HepG2 (cell line): ENCODE measurements around the gene AHNAK. TPM values are rescaled to one million over a fixed set of nuclear protein-coding genes. Genes with fewer than 3 reads are reported as not detected.
A peak's percentile ranks its signal among the peaks of the same experiment; 100 is the strongest.

Experiments used
- ATAC-seq: fragments of 200-7000 bp; cut with Tn5 transposase; 3 replicates; pipeline ENCODE4 v1.9.1; 2020; ENCODE audit warnings: mild to moderate bottlenecking, moderate library complexity
- BruUV-seq: library from RNA; stranded (reverse); fragments of 400-500 nt; replicated peaks from 2 replicates; lab custom pipeline; 2021; lab: Mats Ljungman, UMichigan
- CTCF ChIA-PET: fragments of 300-600 bp; formaldehyde crosslinking; extraction: SDS; loops from one replicate; lab custom pipeline; 2021; ENCODE audit warnings: low total read pairs, inconsistent platforms, low intra/inter-chr PET ratio; lab: Yijun Ruan, JAX
- POLR2A ChIA-PET: fragments of 350-600 bp; sonication (Branson Sonifier 250); formaldehyde crosslinking; loops from one replicate; lab custom pipeline; 2020; ENCODE audit warnings: antibody characterized with exemption, inconsistent platforms; lab: Yijun Ruan, JAX
- DNase-seq: peaks from one replicate; pipeline ENCODE4 v3.0.0-alpha.2; 2015; ENCODE audit warnings: low spot score
- FAIRE-seq: peaks from 3 replicates; lab custom pipeline; 2011; peaks lifted over from hg19 to GRCh38; lab: Jason Lieb, UNC
- H2AFZ ChIP-seq: one replicate; pipeline ENCODE4 v1.6.1; 2011; ENCODE audit warnings: low read length, inconsistent platforms
- H3K27ac ChIP-seq: fragments of 300-600 bp; 3 replicates; pipeline ENCODE4 v1.8.0; 2011; ENCODE audit warnings: mixed run types, mild to moderate bottlenecking, mixed read lengths, low read length, inconsistent platforms; ENCODE audit not compliant: insufficient read depth; ENCODE audit errors: extremely low read length
- H3K27me3 ChIP-seq, 2 experiments: fragments of 200-600 bp in 1 of 2; 2 replicates in 1 of 2; 3 replicates in 1 of 2; pipeline versions ENCODE4 v1.6.0 to v1.8.0; 2011; ENCODE audit warnings: low read length in 2 of 2, mild to moderate bottlenecking in 2 of 2, moderate library complexity in 2 of 2, inconsistent platforms in 1 of 2; ENCODE audit not compliant: insufficient read depth in 2 of 2, control insufficient read depth in 1 of 2
- H3K36me3 ChIP-seq, 2 experiments: fragments of 200-600 bp in 1 of 2; replicated peaks in 1 of 2; 2 replicates in 1 of 2; 3 replicates in 1 of 2; pipeline versions ENCODE4 v1.5.1 to v1.8.0; 2011; ENCODE audit warnings: low read length in 2 of 2, inconsistent platforms in 1 of 2; ENCODE audit not compliant: insufficient read depth in 2 of 2, control insufficient read depth in 1 of 2
- H3K4me1 ChIP-seq: 2 replicates; pipeline ENCODE4 v1.5.1; 2012; ENCODE audit warnings: low read length, inconsistent platforms; ENCODE audit not compliant: insufficient read depth
- H3K4me2 ChIP-seq: 2 replicates; pipeline ENCODE4 v1.6.0; 2011; ENCODE audit warnings: low read depth, low read length, inconsistent platforms
- H3K4me3 ChIP-seq, 3 experiments: fragments of 200-600 bp in 1 of 3; sonication (generic), shearing (Covaris generic) in 1 of 3; replicated peaks in 1 of 3; 2 replicates each; pipeline ENCODE4 v1.5.1; 2011 to 2016; ENCODE audit warnings: low read length in 3 of 3, inconsistent platforms in 2 of 3, low read depth in 2 of 3, mild to moderate bottlenecking in 2 of 3, control low read depth in 1 of 3, mixed read lengths in 1 of 3; ENCODE audit not compliant: insufficient read depth in 1 of 3
- H3K79me2 ChIP-seq: one replicate; pipeline ENCODE4 v1.6.1; 2011; ENCODE audit warnings: low read length, inconsistent platforms; ENCODE audit not compliant: insufficient read depth
- H3K9ac ChIP-seq: 2 replicates; pipeline ENCODE4 v1.6.0; 2011; ENCODE audit warnings: mild to moderate bottlenecking, low read depth, low read length, inconsistent platforms; ENCODE audit not compliant: insufficient read depth
- H3K9me3 ChIP-seq: 2 replicates; pipeline ENCODE4 v1.5.1; 2012; ENCODE audit warnings: mild to moderate bottlenecking, low read length
- H4K20me1 ChIP-seq: 2 replicates; pipeline ENCODE4 v1.6.0; 2011; ENCODE audit warnings: inconsistent platforms, mild to moderate bottlenecking, low read length, moderate library complexity; ENCODE audit not compliant: insufficient read depth
- ARNT ChIP-seq: fragments of 450-650 bp; IDR thresholded peaks from 2 replicates; pipeline ENCODE4 v1.6.1; 2017
- ZFP82 ChIP-seq: sonication (generic); formaldehyde crosslinking; IDR thresholded peaks from 2 replicates; pipeline ENCODE4 v1.5.1; 2020; ENCODE audit warnings: mild to moderate bottlenecking, missing genetic modification reagents, borderline replicate concordance
- ZNF460 ChIP-seq: sonication (generic); formaldehyde crosslinking; IDR thresholded peaks from 2 replicates; pipeline ENCODE4 v1.5.1; 2020; ENCODE audit warnings: missing genetic modification reagents, mild to moderate bottlenecking, borderline replicate concordance
- WGBS: methylation state at CpG from one replicate; pipeline ENCODE4 v1.1.6; 2017; ENCODE audit warnings: low lambda C conversion rate; 5-methylcytosine and 5-hydroxymethylcytosine counted together
- in situ Hi-C: cut with HindIII; loops from 2 replicates; pipeline ENCODE4 v1.10.0; 2017; ENCODE audit warnings: low pct_unique_long_range_greater_than_20kb; ENCODE audit not compliant: extremely low pct_ligation_motif_present
- intact Hi-C: fragments of 100-400 bp; cut with micrococcal nuclease; formaldehyde crosslinking; loops from one replicate; pipeline ENCODE4 v1.10.0; 2022; ENCODE audit not compliant: unreplicated experiment
- polyA plus RNA-seq, 8 experiments: library from polyadenylated mRNA; depleted of rRNA in 3 of 8; stranded (reverse) in 7 of 8; unstranded in 1 of 8; fragments of >200 nt; fragmentation: Illumina TruSeq in 4 of 8; extraction: Trizol in 4 of 8; gene quantifications; 2 replicates each; pipeline versions ENCODE4 v1.2.1 to v1.2.3, GENCODE V29; 2011 to 2016; ENCODE audit warnings: low read depth in 4 of 8, missing spikeins in 1 of 8, mixed read lengths in 1 of 8; ENCODE audit not compliant: insufficient read depth in 1 of 8
- total RNA-seq, 5 experiments: library from RNA; depleted of rRNA; stranded (reverse); fragments of >200 nt; fragmentation: Illumina TruSeq; extraction: Trizol; gene quantifications; 2 replicates each; pipeline ENCODE4 v1.2.3, GENCODE V29; 2016; ENCODE audit warnings: low read depth in 1 of 5
- TF ChIP-seq, protein P1 (sequence below): sonication (generic); formaldehyde crosslinking; IDR thresholded peaks from 2 replicates; pipeline ENCODE4 v1.5.0; 2020; ENCODE audit warnings: missing genetic modification reagents
- TF ChIP-seq, protein P2 (sequence below): sonication (generic); formaldehyde crosslinking; IDR thresholded peaks from 2 replicates; pipeline ENCODE4 v1.4.0; 2020; ENCODE audit warnings: missing genetic modification reagents, borderline replicate concordance

Gene AHNAK
- total and polyA plus RNA-seq, 2 of the 13 experiments (the other 11 are each of a cell fraction or from before 2014, with no cell fraction given): 23.4 to 25.0 TPM

DNA sequence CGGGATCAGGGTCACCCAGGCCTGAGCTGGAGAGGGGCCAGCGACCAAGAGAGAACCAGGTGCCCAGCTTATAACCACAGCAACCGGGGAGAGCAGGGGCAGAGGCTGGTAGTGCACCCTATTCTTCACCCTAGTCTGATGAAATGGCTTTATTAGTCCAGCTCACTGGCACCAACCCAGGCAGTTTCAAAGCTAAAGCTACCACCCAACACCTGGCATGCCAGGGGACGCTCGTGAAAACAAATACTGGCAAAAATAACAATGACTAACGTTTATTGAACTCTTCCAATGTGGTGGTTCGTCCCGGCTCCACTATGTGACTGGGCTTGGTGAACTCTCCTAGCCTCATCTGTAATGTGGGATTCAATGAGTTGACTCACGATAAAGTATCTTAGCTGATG, 97.2 kb downstream of the AHNAK start:
- Histone ChIP-seq H3K9me3 (no peaks in the 10 kb centered on the region), H3K4me2 (no peak overlapping the region), H3K79me2 (no peaks in the 10 kb centered on the region), H3K27me3 (peaks cover 3 to 22% of the 10 kb centered on the region in 2 experiments; a peak in 4 of 5 replicates), H3K36me3 (no peaks in the 10 kb centered on the region), H3K27ac (no peak overlapping the region), H3K4me1 (peaks cover 20% of the 10 kb centered on the region), H2AFZ (no peak overlapping the region), H3K9ac (no peak overlapping the region), H3K4me3 (no peak overlapping the region), H4K20me1 (no peaks in the 10 kb centered on the region)
- in situ Hi-C loops (no loop called here), intact Hi-C loops (no loop called here)
- TF ChIP-seq, protein P1, sequence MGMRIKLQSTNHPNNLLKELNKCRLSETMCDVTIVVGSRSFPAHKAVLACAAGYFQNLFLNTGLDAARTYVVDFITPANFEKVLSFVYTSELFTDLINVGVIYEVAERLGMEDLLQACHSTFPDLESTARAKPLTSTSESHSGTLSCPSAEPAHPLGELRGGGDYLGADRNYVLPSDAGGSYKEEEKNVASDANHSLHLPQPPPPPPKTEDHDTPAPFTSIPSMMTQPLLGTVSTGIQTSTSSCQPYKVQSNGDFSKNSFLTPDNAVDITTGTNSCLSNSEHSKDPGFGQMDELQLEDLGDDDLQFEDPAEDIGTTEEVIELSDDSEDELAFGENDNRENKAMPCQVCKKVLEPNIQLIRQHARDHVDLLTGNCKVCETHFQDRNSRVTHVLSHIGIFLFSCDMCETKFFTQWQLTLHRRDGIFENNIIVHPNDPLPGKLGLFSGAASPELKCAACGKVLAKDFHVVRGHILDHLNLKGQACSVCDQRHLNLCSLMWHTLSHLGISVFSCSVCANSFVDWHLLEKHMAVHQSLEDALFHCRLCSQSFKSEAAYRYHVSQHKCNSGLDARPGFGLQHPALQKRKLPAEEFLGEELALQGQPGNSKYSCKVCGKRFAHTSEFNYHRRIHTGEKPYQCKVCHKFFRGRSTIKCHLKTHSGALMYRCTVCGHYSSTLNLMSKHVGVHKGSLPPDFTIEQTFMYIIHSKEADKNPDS (CRISPR knock-in tag): no peak
- TF ChIP-seq ZNF460 (CRISPR knock-in tag) (no peak), ZFP82 (CRISPR knock-in tag) (no peak), ARNT (no peak)
- TF ChIP-seq, protein P2, sequence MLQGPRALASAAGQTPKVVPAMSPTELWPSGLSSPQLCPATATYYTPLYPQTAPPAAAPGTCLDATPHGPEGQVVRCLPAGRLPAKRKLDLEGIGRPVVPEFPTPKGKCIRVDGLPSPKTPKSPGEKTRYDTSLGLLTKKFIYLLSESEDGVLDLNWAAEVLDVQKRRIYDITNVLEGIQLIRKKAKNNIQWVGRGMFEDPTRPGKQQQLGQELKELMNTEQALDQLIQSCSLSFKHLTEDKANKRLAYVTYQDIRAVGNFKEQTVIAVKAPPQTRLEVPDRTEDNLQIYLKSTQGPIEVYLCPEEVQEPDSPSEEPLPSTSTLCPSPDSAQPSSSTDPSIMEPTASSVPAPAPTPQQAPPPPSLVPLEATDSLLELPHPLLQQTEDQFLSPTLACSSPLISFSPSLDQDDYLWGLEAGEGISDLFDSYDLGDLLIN (CRISPR knock-in tag): no peak
- CTCF ChIA-PET: no interaction called here
- WGBS: 17% methylated on average over 9 of the region's 9 CpGs
- POLR2A ChIA-PET: interaction anchor here (0.5 to 1.7 kb wide), 3 partner anchors 9 to 112 kb away, joined by 3 to 6 read pairs (median 5); no protein-coding TSS in a partner anchor
- peak; percentile 75 for ATAC-seq
- no peak for DNase-seq
- FAIRE-seq: no peak
- BruUV-seq: no TSS peak
